H1 (cell line): Measurements from ENCODE around the gene COPS2. TPM values are rescaled to one million over a fixed set of nuclear protein-coding genes. Genes with fewer than 3 reads are reported as not detected.

Source experiments
- HDAC6 ChIP-seq: IDR thresholded peaks from one replicate; pipeline ENCODE4 v1.7.1; 2012; ENCODE audit warnings: low read depth, mild to moderate bottlenecking, inconsistent platforms, low read length, moderate library complexity
- TAF7 ChIP-seq: optimal IDR thresholded peaks from 2 replicates; pipeline ENCODE3; 2011; ENCODE audit warnings: low read depth, mild to moderate bottlenecking, inconsistent platforms, low read length, moderate library complexity, borderline replicate concordance
- polyA plus RNA-seq, 7 experiments: library from polyadenylated mRNA; depleted of rRNA in 3 of 7; stranded (reverse) in 5 of 7; unstranded in 2 of 7; fragments of >200 nt in 5 of 7; fragments of 200-250 nt in 2 of 7; gene quantifications; 1 replicate in 5 of 7; 2 replicates in 1 of 7; 4 replicates in 1 of 7; pipeline versions ENCODE4 v1.2.1 to v1.2.3, GENCODE V29; 2011 to 2013; ENCODE audit warnings: missing spikeins in 2 of 7, mixed read lengths in 2 of 7
- total RNA-seq: library from RNA; stranded (reverse); fragmentation: NEBNext Ultra II Directional; extraction: Animal tissue kit (Norgen Biotek cat#: 25700); gene quantifications from 2 replicates; pipeline ENCODE4 v1.2.1, GENCODE V29; 2021

Gene COPS2
- total and polyA plus RNA-seq, 2 of the 8 experiments (the other 6 are each of a cell fraction or from before 2014, with no cell fraction given): 17.7 to 85.1 TPM

GRCh38 chr15:49200347-49200746 lies 44.9 kb upstream of the COPS2 start (continued):
- TF ChIP-seq HDAC6 (no peak), TAF7 (no peak)
